K562 (cell line): ENCODE results near the gene SLC35E1. TPM values are rescaled to one million over a fixed set of nuclear protein-coding genes. Genes with fewer than 3 reads are reported as not detected.
A peak's percentile ranks its signal among the peaks of the same experiment; 100 is the strongest.

ENCODE experiments used
- ATAC-seq: fragments of 200-7000 bp; cut with Tn5 transposase; 3 replicates; pipeline ENCODE4 v1.9.1; 2020; ENCODE audit warnings: moderate library complexity
- Bru-seq: library from RNA; stranded (reverse); fragments of 400-500 nt; gene quantifications from one replicate; lab custom pipeline; 2021; lab: Mats Ljungman, UMichigan
- BruChase-seq, 2 experiments: library from RNA; stranded (reverse); fragments of 400-500 nt; gene quantifications; one replicate each; lab custom pipeline; 2021; lab: Mats Ljungman, UMichigan
- BruUV-seq: library from RNA; stranded (reverse); fragments of 400-500 nt; replicated peaks from 2 replicates; lab custom pipeline; 2021; lab: Mats Ljungman, UMichigan
- CTCF ChIA-PET: fragments of 300-600 bp; formaldehyde crosslinking; extraction: SDS; loops from one replicate; lab custom pipeline; 2021; ENCODE audit warnings: low intra/inter-chr PET ratio; lab: Yijun Ruan, JAX
- POLR2A ChIA-PET: fragments of 300-600, 350-650 bp; sonication (Branson Sonifier 250); formaldehyde crosslinking; extraction: SDS; loops from one replicate; lab custom pipeline; 2021; ENCODE audit warnings: antibody characterized with exemption, inconsistent platforms; lab: Yijun Ruan, JAX
- DNase-seq, 4 experiments: peaks; one replicate each; pipeline versions ENCODE4 v3.0.0 to v3.0.0-alpha.2; 2011 to 2018; ENCODE audit warnings: low spot score in 3 of 4, mixed read lengths in 3 of 4; ENCODE audit errors: extremely low read depth in 1 of 4
- FAIRE-seq: peaks from 2 replicates; lab custom pipeline; 2011; peaks lifted over from hg19 to GRCh38; lab: Jason Lieb, UNC
- H2AFZ ChIP-seq: 2 replicates; pipeline ENCODE4 v1.6.0; 2011; ENCODE audit warnings: low read depth, low read length, control low read depth, inconsistent platforms
- H3K27ac ChIP-seq: fragments of 200-600 bp; 3 replicates; pipeline ENCODE4 v1.8.0; 2011; ENCODE audit warnings: low read depth, mild to moderate bottlenecking, control low read depth, inconsistent platforms, low read length, moderate library complexity, mixed read lengths; ENCODE audit errors: extremely low read depth
- H3K27me3 ChIP-seq, 2 experiments: fragments of 300-600 bp in 1 of 2; 2 replicates in 1 of 2; 3 replicates in 1 of 2; pipeline versions ENCODE4 v1.6.0 to v1.8.0; 2011; ENCODE audit warnings: inconsistent platforms in 2 of 2, low read length in 2 of 2, mild to moderate bottlenecking in 1 of 2, mixed read lengths in 1 of 2, moderate library complexity in 1 of 2; ENCODE audit not compliant: control insufficient read depth in 2 of 2, insufficient read depth in 2 of 2
- H3K36me3 ChIP-seq: fragments of 300-600 bp; 3 replicates; pipeline ENCODE4 v1.8.0; 2011; ENCODE audit warnings: mild to moderate bottlenecking, low read length, inconsistent platforms; ENCODE audit not compliant: control insufficient read depth, insufficient read depth
- H3K4me1 ChIP-seq, 2 experiments: fragments of 200-600 bp in 1 of 2; replicated peaks in 1 of 2; 2 replicates in 1 of 2; 3 replicates in 1 of 2; pipeline versions ENCODE4 v1.5.1 to v1.8.0; 2011; ENCODE audit warnings: inconsistent platforms in 2 of 2, low read length in 2 of 2, mild to moderate bottlenecking in 1 of 2, mixed read lengths in 1 of 2, moderate library complexity in 1 of 2; ENCODE audit not compliant: control insufficient read depth in 2 of 2, insufficient read depth in 2 of 2
- H3K4me2 ChIP-seq: 2 replicates; pipeline ENCODE4 v1.6.1; 2011; ENCODE audit warnings: low read length, control low read depth, inconsistent platforms, mixed read lengths; ENCODE audit not compliant: insufficient read depth
- H3K4me3 ChIP-seq: fragments of 200-600 bp; sonication (generic), shearing (Covaris generic); 2 replicates; pipeline ENCODE4 v1.5.1; 2016; ENCODE audit warnings: control low read depth, inconsistent platforms
- H3K79me2 ChIP-seq: fragments of 200-600 bp; 3 replicates; pipeline ENCODE4 v1.8.0; 2011; ENCODE audit warnings: low read length, inconsistent platforms; ENCODE audit not compliant: control insufficient read depth, insufficient read depth
- H3K9ac ChIP-seq, 2 experiments: 2 replicates each; pipeline versions ENCODE4 v1.6.0 to v1.6.1; 2011; ENCODE audit warnings: low read depth in 2 of 2, low read length in 2 of 2, control low read depth in 1 of 2, inconsistent platforms in 1 of 2, mild to moderate bottlenecking in 1 of 2, mixed read lengths in 1 of 2; ENCODE audit not compliant: insufficient read depth in 1 of 2
- H3K9me1 ChIP-seq: one replicate; pipeline ENCODE4 v1.6.0; 2011; ENCODE audit warnings: inconsistent platforms, mild to moderate bottlenecking, low read length, moderate library complexity; ENCODE audit not compliant: control insufficient read depth, insufficient read depth
- H3K9me3 ChIP-seq: replicated peaks from 2 replicates; pipeline ENCODE4 v1.5.1; 2011; ENCODE audit warnings: low read depth, low read length, inconsistent platforms; ENCODE audit not compliant: control insufficient read depth, insufficient read depth
- H4K20me1 ChIP-seq: replicated peaks from 2 replicates; pipeline ENCODE4 v1.6.1; 2011; ENCODE audit warnings: low read length, inconsistent platforms, mixed read lengths; ENCODE audit not compliant: control insufficient read depth, insufficient read depth
- CHD4 ChIP-seq: fragments of 200-600 bp; sonication (generic); IDR thresholded peaks from 3 replicates; pipeline ENCODE4 v1.6.1; 2012; ENCODE audit warnings: low read depth, mild to moderate bottlenecking, mixed read lengths, low read length, inconsistent platforms; ENCODE audit not compliant: insufficient read depth, insufficient replicate concordance, poor library complexity, severe bottlenecking
- SAFB ChIP-seq: fragments of 200-400 bp; formaldehyde crosslinking; IDR thresholded peaks from 2 replicates; pipeline ENCODE4 v1.6.1; 2017; ENCODE audit warnings: low read depth, low read length, borderline replicate concordance
- ZNF785 ChIP-seq: fragments of 250-450 bp; sonication (Bioruptor Pico); IDR thresholded peaks from 2 replicates; pipeline ENCODE4 v1.4.0; 2020; ENCODE audit warnings: mild to moderate bottlenecking
- ZSCAN29 ChIP-seq: fragments of 450-650 bp; IDR thresholded peaks from 2 replicates; pipeline ENCODE4 v1.6.1; 2017
- WGBS: fragments of 100-300 bp; shearing (Covaris generic); methylation state at CpG from one replicate; pipeline ENCODE4 v1.1.6; 2016; ENCODE audit warnings: low coverage, mixed read lengths; ENCODE audit not compliant: insufficient coverage; ENCODE audit errors: missing lambda C conversion rate; 5-methylcytosine and 5-hydroxymethylcytosine counted together
- in situ Hi-C: fragments of 300-500 bp; cut with MboI; formaldehyde crosslinking; loops from 4 replicates; pipeline ENCODE4 v1.15.0; 2018; ENCODE audit warnings: inconsistent platforms, mixed read lengths
- intact Hi-C: fragments of 100-400 bp; cut with micrococcal nuclease; formaldehyde crosslinking; loops from 2 replicates; pipeline ENCODE4 v1.14.2; 2022
- long read RNA-seq, 3 experiments: library from polyadenylated mRNA in 2 of 3; library from RNA in 1 of 3; unstranded in 2 of 3; stranded (forward) in 1 of 3; transcript quantifications; one replicate each; pipeline ENCODE4 v2.0.0, GENCODE V29; 2019 to 2022
- polyA minus RNA-seq, 3 experiments: library from RNA; depleted of rRNA, polyadenylated mRNA; stranded (reverse); fragments of >200 nt; gene quantifications; 2 replicates each; pipeline ENCODE4 v1.2.3, GENCODE V29; 2011
- polyA plus RNA-seq, 8 experiments: library from polyadenylated mRNA; depleted of rRNA in 4 of 8; stranded (reverse) in 5 of 8; unstranded in 3 of 8; fragments of >200 nt; fragmentation: Nextera tagmentation in 2 of 8; fragmentation: Illumina TruSeq in 1 of 8; extraction: Ambion mirVana in 2 of 8; extraction: Trizol in 1 of 8; gene quantifications; 2 replicates each; pipeline versions ENCODE4 v1.2.1 to v1.2.3, GENCODE V29; 2011 to 2014; ENCODE audit warnings: inconsistent platforms in 1 of 8, missing spikeins in 1 of 8
- total RNA-seq, 7 experiments: library from RNA; depleted of rRNA in 6 of 7; stranded (reverse); fragments of >200 nt in 6 of 7; fragmentation: Illumina TruSeq in 2 of 7; extraction: Trizol in 2 of 7; gene quantifications; 2 replicates each; pipeline versions ENCODE4 v1.2.1 to v1.2.3, GENCODE V29; 2011 to 2021; ENCODE audit warnings: low replicate concordance in 1 of 7
- TF ChIP-seq, protein P1 (sequence below): fragments of 250-450 bp; sonication (Bioruptor Pico); IDR thresholded peaks from 2 replicates; pipeline ENCODE4 v1.5.0; 2021; ENCODE audit warnings: mild to moderate bottlenecking, moderate library complexity
- TF ChIP-seq, protein P2 (sequence below): fragments of 450-650 bp; formaldehyde crosslinking; IDR thresholded peaks from 2 replicates; pipeline ENCODE4 v1.4.0; 2020; ENCODE audit warnings: mild to moderate bottlenecking, moderate library complexity
- TF ChIP-seq, protein P3 (sequence below): fragments of 450-650 bp; IDR thresholded peaks from 2 replicates; pipeline ENCODE4 v1.6.1; 2014; ENCODE audit warnings: low read depth, mild to moderate bottlenecking, moderate library complexity, borderline replicate concordance

Gene SLC35E1
- total RNA-seq (2011; cell fraction: chromatin; rRNA removed; ENCODE audit: low replicate concordance) = 132 and 248 TPM in 2 replicates
- total RNA-seq (2011; cell fraction: nucleolus; rRNA removed) = 136 and 163 TPM in 2 replicates
- 156 and 184 TPM in 2 replicates for total RNA-seq (2011; cell fraction: nucleoplasm; rRNA removed)
- 18.5 and 24.4 TPM in 2 replicates for total RNA-seq (2014; rRNA removed)
- 27.8 and 28.4 TPM in 2 replicates for total RNA-seq (2014; rRNA removed; fragmentation: Illumina TruSeq; extraction: Trizol)
- 25.7 and 27.3 TPM in 2 replicates for total RNA-seq (2015; rRNA removed; fragmentation: Illumina TruSeq; extraction: Trizol)
- 40.1 and 44.5 TPM in 2 replicates for total RNA-seq (2021)
- 28.0 and 40.1 TPM in 2 replicates for polyA plus RNA-seq (2011; rRNA removed)
- 41.7 and 60.4 TPM in 2 replicates for polyA plus RNA-seq (2011; cell fraction: cytosol; rRNA removed)
- 28.4 and 51.0 TPM in 2 replicates for polyA plus RNA-seq (2011; cell fraction: nucleus; rRNA removed)
- polyA plus RNA-seq (2012) = 23.2 and 28.7 TPM in 2 replicates
- 31.3 and 34.3 TPM in 2 replicates for polyA plus RNA-seq (2014; fragmentation: Illumina TruSeq; extraction: Trizol)
- 10 to 100 TPM; 15.0 to 16.1 TPM for polyA plus RNA-seq (2014; fragmentation: Nextera tagmentation; extraction: Ambion mirVana)
- 19.3 and 29.4 TPM in 2 replicates for polyA plus RNA-seq (2014; rRNA removed)
- 54.7 and 61.3 TPM in 2 replicates for polyA minus RNA-seq (2011; rRNA and poly(A)+ RNA removed)
- polyA minus RNA-seq (2011; cell fraction: cytosol; rRNA and poly(A)+ RNA removed) = 47.2 and 51.0 TPM in 2 replicates
- polyA minus RNA-seq (2011; cell fraction: nucleus; rRNA and poly(A)+ RNA removed) = 20.2 and 28.9 TPM in 2 replicates
- percentile 74 among the genes with signal in this experiment for Bru-seq, nascent RNA
- BruChase-seq, experiment 1, labeled RNA remaining after a 2-hour chase = percentile 88 among the genes with signal in this experiment
- percentile 92 among the genes with signal in this experiment for BruChase-seq, experiment 2, labeled RNA remaining after a 6-hour chase
- long read RNA-seq, experiment 1, full-length matches to known transcripts = 47 of 116 reads
- long read RNA-seq, experiment 1, partial matches to known transcripts = 4 of 116 reads
- long read RNA-seq, experiment 1, other reads (novel, unspliced or antisense) = 65 of 116 reads
- long read RNA-seq, experiment 2, full-length matches to known transcripts = 7 of 20 reads
- long read RNA-seq, experiment 2, partial matches to known transcripts = 0 of 20 reads
- long read RNA-seq, experiment 2, other reads (novel, unspliced or antisense) = 13 of 20 reads
- long read RNA-seq, experiment 3, full-length matches to known transcripts = 1 of 7 reads
- long read RNA-seq, experiment 3, partial matches to known transcripts = 1 of 7 reads
- long read RNA-seq, experiment 3, other reads (novel, unspliced or antisense) = 5 of 7 reads

DNA sequence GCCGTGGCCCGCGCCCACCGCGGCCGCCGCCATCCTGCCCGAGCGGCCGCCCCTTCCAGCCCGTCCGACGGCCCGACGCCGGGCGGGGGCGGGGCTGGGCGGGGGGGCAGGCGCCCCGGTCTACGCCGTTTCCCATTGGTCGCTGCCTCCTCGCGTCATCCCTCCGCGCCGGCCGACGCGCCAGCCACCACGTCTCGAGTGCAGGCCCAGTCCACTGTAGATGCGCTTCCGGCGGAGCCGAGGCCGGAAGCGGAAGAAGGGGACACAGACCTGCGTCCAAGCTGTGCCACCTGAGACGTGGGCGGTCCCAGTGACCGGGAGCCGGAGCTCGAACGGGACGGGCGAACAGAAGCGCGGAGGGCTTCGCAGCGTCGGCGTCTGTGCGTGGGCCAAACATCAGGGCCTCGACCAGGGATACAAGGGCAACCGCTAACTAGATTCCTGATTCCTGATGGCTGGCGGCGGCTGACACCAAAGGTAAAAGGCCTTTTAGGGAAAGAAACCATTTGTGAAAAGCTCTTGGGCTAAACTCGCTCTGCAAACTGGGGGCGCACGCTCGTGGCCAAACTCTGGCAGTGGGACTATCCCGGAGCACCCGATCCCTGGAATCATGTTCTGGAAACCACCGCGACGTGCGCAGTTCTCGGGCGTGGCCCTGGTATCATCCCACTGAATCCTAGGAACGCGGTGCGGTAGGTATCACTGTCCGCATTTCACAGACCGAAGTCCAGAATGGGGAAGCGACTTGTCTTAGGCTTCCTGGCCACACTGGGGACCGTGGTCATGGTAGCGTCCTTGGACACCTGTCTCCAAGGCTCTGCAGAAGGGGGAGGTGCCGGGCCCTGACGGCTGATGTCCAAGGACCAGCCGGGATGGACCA is at the start of gene SLC35E1:
SLC35E1 (minus strand) TSS at position 84 of the 880 bp plus-strand sequence; CDS start at position 33, 51 bp downstream.
- Histone ChIP-seq H3K36me3 (peaks cover 70% of the 10 kb centered on the region), H4K20me1 (0 out of 2 replicates have a peak, but pooled peaks cover 10% of the 10 kb centered on the region), H2AFZ (peak within 1 kb of the TSS; percentile 81), H3K27me3 (no peaks in the 10 kb centered on the region), H3K4me1 (peaks cover 22 to 34% of the 10 kb centered on the region in 2 experiments; a peak in 4 of 5 replicates), H3K27ac (peak within 1 kb of the TSS; percentile 88), H3K9me1 (peaks cover 4% of the 10 kb centered on the region), H3K9ac (peak within 1 kb of the TSS; percentile 90 to 100), H3K9me3 (no peaks in the 10 kb centered on the region), H3K4me2 (peak within 1 kb of the TSS; percentile 90), H3K79me2 (peaks cover 76% of the 10 kb centered on the region), H3K4me3 (peak within 1 kb of the TSS; percentile 99)
- CTCF ChIA-PET = interaction anchor here (0.6 kb wide), 1 partner anchor 1279 kb away, joined by 3 read pairs; no protein-coding TSS in a partner anchor
- POLR2A ChIA-PET = interaction anchor here (0.6 to 2.3 kb wide), 9 partner anchors 8 to 56 kb away, joined by 3 to 11 read pairs (median 4); partner anchors contain the start of gene MED26
- WGBS = under 1% methylated on average over 46 of the region's 83 CpGs
- TSS peak; percentile 72 for BruUV-seq
- ATAC-seq (peak; percentile 98), DNase-seq (peak; percentile 97 to 99 (median 98)), FAIRE-seq (peak; percentile 98)
- in situ Hi-C loops (no loop called here), intact Hi-C loops (no loop called here)
- TF ChIP-seq SAFB (no peak), ZSCAN29 (no peak), ZNF785 (CRISPR knock-in tag) (no peak), CHD4 (no peak)
- TF ChIP-seq, protein P1, sequence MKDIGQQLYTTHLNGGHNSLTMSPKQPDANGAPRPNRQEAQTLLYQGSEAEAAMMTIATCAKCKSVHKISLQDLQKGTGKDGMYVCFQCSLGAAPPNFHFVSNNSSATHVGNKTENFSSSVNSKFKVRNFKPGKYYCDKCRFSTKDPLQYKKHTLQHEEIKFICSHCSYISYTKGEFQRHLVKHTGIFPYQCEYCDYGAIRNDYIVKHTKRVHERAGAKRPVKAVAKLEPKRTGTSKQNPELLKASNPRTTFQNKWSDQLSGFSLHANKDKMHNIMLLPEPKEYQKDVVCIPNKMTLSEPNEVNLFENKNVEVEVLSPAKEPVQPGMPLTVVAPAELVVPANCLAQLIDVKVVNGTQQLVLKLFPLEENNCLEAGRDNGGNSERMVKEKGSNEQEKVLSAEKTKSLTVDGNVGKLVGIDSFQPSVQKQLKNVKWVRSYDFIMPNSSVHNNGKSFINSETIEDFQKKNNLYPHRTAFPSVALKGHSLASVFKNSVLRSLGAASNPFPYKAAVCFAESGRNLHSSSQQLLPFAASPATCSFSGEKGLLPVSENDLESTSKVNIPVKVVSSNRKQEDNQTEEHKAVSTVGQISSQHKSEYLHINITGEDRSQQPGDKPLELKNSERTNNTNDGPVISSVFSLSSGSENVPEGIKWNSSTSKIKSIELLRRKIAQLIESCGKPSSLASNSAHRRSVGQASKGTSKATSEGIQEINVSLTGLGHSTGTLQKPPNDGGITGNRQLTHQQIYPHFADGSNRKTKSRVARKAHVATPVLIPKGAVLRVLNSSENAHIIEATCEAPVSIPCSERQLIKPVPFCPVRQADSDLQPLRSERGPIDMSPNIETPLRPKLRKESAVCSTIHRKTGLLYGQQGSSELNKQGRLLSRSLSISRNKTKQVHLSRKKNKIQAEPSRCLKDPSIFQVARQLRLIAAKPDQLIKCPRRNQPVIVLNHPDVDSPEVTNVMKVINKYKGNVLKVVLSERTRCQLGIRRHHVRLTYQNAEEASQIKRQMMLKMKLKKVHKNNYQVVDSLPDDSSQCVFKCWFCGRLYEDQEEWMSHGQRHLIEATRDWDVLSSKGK = no peak
- TF ChIP-seq, protein P2, sequence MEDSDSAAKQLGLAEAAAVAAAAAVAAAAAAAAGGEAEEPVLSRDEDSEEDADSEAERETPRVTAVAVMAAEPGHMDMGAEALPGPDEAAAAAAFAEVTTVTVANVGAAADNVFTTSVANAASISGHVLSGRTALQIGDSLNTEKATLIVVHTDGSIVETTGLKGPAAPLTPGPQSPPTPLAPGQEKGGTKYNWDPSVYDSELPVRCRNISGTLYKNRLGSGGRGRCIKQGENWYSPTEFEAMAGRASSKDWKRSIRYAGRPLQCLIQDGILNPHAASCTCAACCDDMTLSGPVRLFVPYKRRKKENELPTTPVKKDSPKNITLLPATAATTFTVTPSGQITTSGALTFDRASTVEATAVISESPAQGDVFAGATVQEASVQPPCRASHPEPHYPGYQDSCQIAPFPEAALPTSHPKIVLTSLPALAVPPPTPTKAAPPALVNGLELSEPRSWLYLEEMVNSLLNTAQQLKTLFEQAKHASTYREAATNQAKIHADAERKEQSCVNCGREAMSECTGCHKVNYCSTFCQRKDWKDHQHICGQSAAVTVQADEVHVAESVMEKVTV (CRISPR knock-in tag) = no peak
- TF ChIP-seq, protein P3, sequence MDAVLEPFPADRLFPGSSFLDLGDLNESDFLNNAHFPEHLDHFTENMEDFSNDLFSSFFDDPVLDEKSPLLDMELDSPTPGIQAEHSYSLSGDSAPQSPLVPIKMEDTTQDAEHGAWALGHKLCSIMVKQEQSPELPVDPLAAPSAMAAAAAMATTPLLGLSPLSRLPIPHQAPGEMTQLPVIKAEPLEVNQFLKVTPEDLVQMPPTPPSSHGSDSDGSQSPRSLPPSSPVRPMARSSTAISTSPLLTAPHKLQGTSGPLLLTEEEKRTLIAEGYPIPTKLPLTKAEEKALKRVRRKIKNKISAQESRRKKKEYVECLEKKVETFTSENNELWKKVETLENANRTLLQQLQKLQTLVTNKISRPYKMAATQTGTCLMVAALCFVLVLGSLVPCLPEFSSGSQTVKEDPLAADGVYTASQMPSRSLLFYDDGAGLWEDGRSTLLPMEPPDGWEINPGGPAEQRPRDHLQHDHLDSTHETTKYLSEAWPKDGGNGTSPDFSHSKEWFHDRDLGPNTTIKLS = peak; percentile 89
